BE2C (cell line): ENCODE results near the gene SLFN12L.
"Not testable (repeated sequence)": the region's sequence is repeated elsewhere in the genome, so short reads cannot be mapped to it uniquely, and the experiment has no call there.

Experiments
- DNase-seq: peaks from one replicate; pipeline ENCODE4 v3.0.0-alpha.2; 2020
- H3K27me3 ChIP-seq: fragments of 250-450 bp; sonication (Bioruptor Pico); 2 replicates; pipeline ENCODE4 v1.5.1; 2020; ENCODE audit warnings: mild to moderate bottlenecking
- H3K36me3 ChIP-seq: fragments of 250-450 bp; sonication (Bioruptor Pico); 2 replicates; pipeline ENCODE4 v1.5.1; 2020; ENCODE audit warnings: mild to moderate bottlenecking
- H3K4me1 ChIP-seq: fragments of 250-450 bp; sonication (Bioruptor Pico); 2 replicates; pipeline ENCODE4 v1.5.1; 2020
- H3K4me3 ChIP-seq: 2 replicates; pipeline ENCODE4 v1.5.1; 2011; ENCODE audit warnings: low read depth, low read length
- H3K9me3 ChIP-seq: fragments of 250-450 bp; sonication (Bioruptor Pico); 2 replicates; pipeline ENCODE4 v1.5.1; 2020
- TF ChIP-seq, protein P1 (sequence below): IDR thresholded peaks from 2 replicates; pipeline ENCODE4 v1.5.1; 2012; ENCODE audit warnings: mild to moderate bottlenecking, low read depth, low read length

Gene SLFN12L

DNA sequence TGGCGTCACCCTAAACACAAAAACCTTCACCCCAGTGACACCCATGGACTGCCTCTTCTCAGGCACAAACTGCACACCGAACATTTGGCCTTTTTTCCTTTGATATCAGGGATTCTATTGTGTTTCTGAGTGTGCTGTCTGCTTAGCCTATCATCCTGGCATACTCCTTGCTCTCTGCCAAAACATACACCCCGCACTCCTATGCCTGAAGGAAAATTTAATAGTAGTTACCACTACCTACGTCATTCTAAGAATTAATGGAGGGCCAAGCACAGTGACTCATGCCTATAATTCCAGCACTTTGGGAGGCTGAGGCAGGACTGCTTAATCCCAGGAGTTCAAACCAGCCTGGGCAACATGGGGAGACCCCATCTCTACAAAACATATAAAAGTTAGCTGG, 69.0 kb downstream of the SLFN12L start:
- Histone ChIP-seq H3K27me3 (peaks cover 12% of the 10 kb centered on the region), H3K4me3 (no peak overlapping the region), H3K36me3 (no peaks in the 10 kb centered on the region), H3K4me1 (no peaks in the 10 kb centered on the region), H3K9me3 (no peaks in the 10 kb centered on the region)
- TF ChIP-seq, protein P1, sequence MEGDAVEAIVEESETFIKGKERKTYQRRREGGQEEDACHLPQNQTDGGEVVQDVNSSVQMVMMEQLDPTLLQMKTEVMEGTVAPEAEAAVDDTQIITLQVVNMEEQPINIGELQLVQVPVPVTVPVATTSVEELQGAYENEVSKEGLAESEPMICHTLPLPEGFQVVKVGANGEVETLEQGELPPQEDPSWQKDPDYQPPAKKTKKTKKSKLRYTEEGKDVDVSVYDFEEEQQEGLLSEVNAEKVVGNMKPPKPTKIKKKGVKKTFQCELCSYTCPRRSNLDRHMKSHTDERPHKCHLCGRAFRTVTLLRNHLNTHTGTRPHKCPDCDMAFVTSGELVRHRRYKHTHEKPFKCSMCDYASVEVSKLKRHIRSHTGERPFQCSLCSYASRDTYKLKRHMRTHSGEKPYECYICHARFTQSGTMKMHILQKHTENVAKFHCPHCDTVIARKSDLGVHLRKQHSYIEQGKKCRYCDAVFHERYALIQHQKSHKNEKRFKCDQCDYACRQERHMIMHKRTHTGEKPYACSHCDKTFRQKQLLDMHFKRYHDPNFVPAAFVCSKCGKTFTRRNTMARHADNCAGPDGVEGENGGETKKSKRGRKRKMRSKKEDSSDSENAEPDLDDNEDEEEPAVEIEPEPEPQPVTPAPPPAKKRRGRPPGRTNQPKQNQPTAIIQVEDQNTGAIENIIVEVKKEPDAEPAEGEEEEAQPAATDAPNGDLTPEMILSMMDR, result no peak
- no peak for DNase-seq

DNA sequence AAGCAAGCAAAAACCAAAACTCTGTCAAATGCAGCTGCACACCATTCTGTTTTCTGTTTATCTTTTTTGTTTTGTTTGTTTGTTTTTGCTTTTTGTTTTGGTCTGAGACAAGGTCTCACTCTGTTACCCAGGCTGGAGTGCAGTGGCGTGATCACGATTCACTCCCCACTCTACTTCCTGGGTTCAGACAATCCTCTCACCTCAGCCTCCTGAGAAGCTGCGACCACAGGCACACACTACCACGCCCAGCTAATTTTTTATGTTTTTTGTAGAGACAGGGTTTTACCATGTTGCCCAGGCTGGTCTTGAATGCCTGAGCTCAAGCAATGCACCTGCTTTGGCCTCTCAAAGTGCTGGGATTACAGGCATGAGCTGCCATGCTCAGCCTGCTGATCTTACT, 69.7 kb downstream of the SLFN12L start:
- Histone ChIP-seq H3K27me3 (peaks cover 17% of the 10 kb centered on the region), H3K4me3 (no peak overlapping the region), H3K36me3 (no peaks in the 10 kb centered on the region), H3K4me1 (no peaks in the 10 kb centered on the region), H3K9me3 (no peaks in the 10 kb centered on the region)
- TF ChIP-seq, protein P1, result no peak
- no peak for DNase-seq

DNA sequence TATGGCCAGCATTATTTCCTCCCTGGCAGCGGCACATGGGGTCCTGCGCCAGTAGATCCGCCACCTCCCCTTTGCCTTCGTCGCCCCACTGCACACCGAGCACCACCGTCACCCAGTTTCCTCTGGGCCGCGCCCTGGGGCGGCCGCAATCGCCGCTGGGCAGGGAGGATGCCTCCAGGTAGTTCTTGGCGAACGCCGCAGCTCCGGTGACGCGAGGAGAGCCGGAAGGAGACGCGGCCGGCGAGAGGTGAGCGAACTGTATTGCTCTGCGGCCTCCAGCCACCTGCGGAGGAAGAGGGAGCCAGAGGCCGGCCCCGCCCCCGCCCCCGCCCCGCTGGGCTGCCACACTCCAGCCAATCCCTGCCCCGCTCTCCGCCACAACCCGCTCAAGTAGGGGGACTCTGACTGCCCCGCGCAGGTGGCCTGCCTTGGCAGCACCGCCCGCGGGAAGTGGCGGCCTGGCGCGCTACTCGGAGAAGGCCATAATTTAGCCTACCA, 77.1 kb downstream of the SLFN12L start:
- no peak overlapping the region for H3K4me3 ChIP-seq
- DNase-seq, result peak; percentile 17
- H3K9me3 ChIP-seq, result no peaks in the 10 kb centered on the region
- H3K36me3 ChIP-seq, result no peaks in the 10 kb centered on the region
- TF ChIP-seq, protein P1, result no peak
- no peaks in the 10 kb centered on the region for H3K4me1 ChIP-seq
- peaks cover 60% of the 10 kb centered on the region for H3K27me3 ChIP-seq

DNA sequence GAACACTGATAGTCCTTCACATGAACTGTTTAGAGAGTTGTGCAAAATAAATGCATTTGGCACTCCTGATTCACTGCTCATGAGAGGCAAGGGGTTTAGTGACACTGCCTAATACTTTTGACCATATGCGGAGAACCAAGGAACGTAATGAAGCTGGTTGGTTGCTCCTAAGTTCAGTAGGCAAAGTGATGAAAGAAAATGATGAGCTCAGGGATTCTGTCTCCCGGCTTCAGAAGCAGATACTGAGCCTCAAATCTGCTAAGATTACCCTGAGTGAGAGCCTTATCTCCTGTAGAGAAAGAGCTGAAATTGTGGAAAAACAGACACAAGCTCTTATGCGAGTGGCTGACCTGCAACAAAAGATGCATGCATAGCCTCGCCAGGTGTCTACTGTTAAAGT, 83.4 kb downstream of the SLFN12L start:
- DNase-seq, result not testable (repeated sequence)

DNA sequence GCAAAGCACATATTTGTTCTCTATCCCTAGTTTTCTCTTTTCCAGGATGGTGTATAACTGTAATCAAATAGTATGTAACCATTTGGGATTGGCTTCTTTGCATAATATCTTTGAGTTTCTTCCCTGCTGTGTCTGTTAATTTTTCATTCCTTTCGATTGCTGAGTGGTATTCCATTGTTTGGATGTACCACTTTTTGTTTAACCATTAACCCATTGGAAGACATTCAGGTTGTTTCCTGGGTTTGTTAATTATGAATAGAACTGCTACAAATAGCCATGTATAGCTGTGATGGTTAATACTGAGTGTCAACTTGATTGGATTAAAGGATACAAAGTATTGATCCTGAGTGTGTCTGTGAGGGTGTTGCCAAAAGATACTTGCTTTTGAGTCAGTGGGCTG, 84.3 kb downstream of the SLFN12L start:
- no peaks in the 10 kb centered on the region for H3K4me1 ChIP-seq
- DNase-seq, result no peak
- TF ChIP-seq, protein P1, result no peak
- H3K4me3 ChIP-seq, result no peak overlapping the region
- H3K27me3 ChIP-seq, result peaks cover 57% of the 10 kb centered on the region
- H3K9me3 ChIP-seq, result no peaks in the 10 kb centered on the region; the same call in 1 of the 2 replicates
- H3K36me3 ChIP-seq, result no peaks in the 10 kb centered on the region

More for the DNA sequence above, 83.4 kb downstream of the SLFN12L start:
- not testable (repeated sequence) for H3K4me1 ChIP-seq, H3K9me3 ChIP-seq, H3K4me3 ChIP-seq, H3K36me3 ChIP-seq
- H3K27me3 ChIP-seq, result peaks cover 57% of the 10 kb centered on the region

DNA sequence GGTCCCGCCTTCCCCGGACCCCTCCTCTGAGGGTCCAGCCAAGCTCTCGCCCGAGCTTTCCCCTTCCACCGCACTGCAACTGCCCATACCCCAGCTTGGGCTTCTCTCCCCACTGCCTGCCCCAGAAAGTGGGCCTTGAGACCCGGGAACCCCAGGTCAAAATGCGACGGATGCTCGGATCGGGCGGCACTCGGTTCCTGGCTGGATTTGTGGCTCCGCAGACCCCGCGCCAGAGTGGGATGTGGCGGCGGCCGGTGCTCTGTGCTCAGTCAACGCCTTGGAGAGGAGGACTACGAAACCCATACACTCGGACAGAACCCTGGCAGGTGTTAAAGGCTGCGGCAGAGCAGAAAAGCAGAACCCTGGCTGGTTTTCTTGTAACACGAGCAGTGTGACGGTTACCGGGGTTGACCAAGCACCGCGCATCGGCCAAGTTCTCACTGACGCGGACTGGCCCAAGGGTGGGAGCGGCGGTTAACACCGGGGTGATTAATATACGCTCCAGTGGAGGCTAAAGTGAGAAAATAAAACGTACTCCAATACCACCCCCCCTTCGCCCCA, 88.0 kb downstream of the SLFN12L start:
- Histone ChIP-seq H3K27me3 (peaks cover 82% of the 10 kb centered on the region), H3K36me3 (no peaks in the 10 kb centered on the region), H3K4me3 (no peak overlapping the region), H3K9me3 (no peaks in the 10 kb centered on the region; the same call in 1 of the 2 replicates), H3K4me1 (no peaks in the 10 kb centered on the region)
- TF ChIP-seq, protein P1, result no peak
- no peak for DNase-seq
